H9 (cell line): Measurements from ENCODE around the gene JADE2. TPM values are rescaled to one million over a fixed set of nuclear protein-coding genes. Genes with fewer than 3 reads are reported as not detected.

ENCODE experiments used
- DNase-seq: peaks from one replicate; pipeline ENCODE4 v3.0.0-alpha.2; 2017
- H2AFZ ChIP-seq: one replicate; pipeline ENCODE4 v1.6.1; 2013; ENCODE audit warnings: mild to moderate bottlenecking, low read length, control low read depth, moderate library complexity
- H2AK5ac ChIP-seq: 2 replicates; pipeline ENCODE4 v1.6.1; 2013; ENCODE audit warnings: low read length, control low read depth, mixed read lengths; ENCODE audit not compliant: insufficient read length
- H2BK120ac ChIP-seq: one replicate; pipeline ENCODE4 v1.6.1; 2013; ENCODE audit warnings: low read depth, mild to moderate bottlenecking, low read length, control low read depth, inconsistent platforms; ENCODE audit not compliant: poor library complexity, severe bottlenecking
- H2BK12ac ChIP-seq: 2 replicates; pipeline ENCODE4 v1.6.1; 2013; ENCODE audit warnings: low read length, control low read depth, mixed read lengths, low read depth; ENCODE audit not compliant: insufficient read length
- H2BK15ac ChIP-seq: 2 replicates; pipeline ENCODE4 v1.6.1; 2013; ENCODE audit warnings: low read depth, low read length, control low read depth
- H2BK20ac ChIP-seq: one replicate; pipeline ENCODE4 v1.6.1; 2013; ENCODE audit warnings: low read depth, mild to moderate bottlenecking, low read length, control low read depth, inconsistent platforms; ENCODE audit not compliant: poor library complexity, severe bottlenecking
- H2BK5ac ChIP-seq: 2 replicates; pipeline ENCODE4 v1.6.1; 2013; ENCODE audit warnings: low read length, control low read depth, mixed read lengths; ENCODE audit not compliant: insufficient read length
- H3K14ac ChIP-seq: 2 replicates; pipeline ENCODE4 v1.6.1; 2013; ENCODE audit warnings: low read length, control low read depth; ENCODE audit not compliant: insufficient read depth
- H3K18ac ChIP-seq: 2 replicates; pipeline ENCODE4 v1.6.1; 2013; ENCODE audit warnings: low read depth, mild to moderate bottlenecking, mixed read lengths, low read length, control low read depth; ENCODE audit not compliant: insufficient read length
- H3K23ac ChIP-seq: 2 replicates; pipeline ENCODE4 v1.6.1; 2013; ENCODE audit warnings: low read length, control low read depth, mixed read lengths, low read depth; ENCODE audit not compliant: insufficient read length
- H3K23me2 ChIP-seq: 2 replicates; pipeline ENCODE4 v1.6.1; 2013; ENCODE audit warnings: low read depth, mild to moderate bottlenecking, mixed read lengths, low read length, control low read depth; ENCODE audit not compliant: insufficient read length, poor library complexity, severe bottlenecking
- H3K27ac ChIP-seq: 2 replicates; pipeline ENCODE4 v1.5.1; 2013; ENCODE audit warnings: low read length, control low read depth, mixed read lengths, low read depth; ENCODE audit not compliant: insufficient read length
- H3K27me3 ChIP-seq: 2 replicates; pipeline ENCODE4 v1.6.1; 2013; ENCODE audit warnings: low read length, control low read depth, inconsistent platforms; ENCODE audit not compliant: insufficient read depth
- H3K4ac ChIP-seq: 2 replicates; pipeline ENCODE4 v1.6.1; 2013; ENCODE audit warnings: low read depth, mild to moderate bottlenecking, control low read depth, inconsistent platforms, low read length, moderate library complexity
- H3K4me1 ChIP-seq: 2 replicates; pipeline ENCODE4 v1.6.1; 2013; ENCODE audit warnings: low read length, control low read depth, inconsistent platforms; ENCODE audit not compliant: insufficient read depth
- H3K4me2 ChIP-seq: 2 replicates; pipeline ENCODE4 v1.6.1; 2013; ENCODE audit warnings: low read length, control low read depth, mixed read lengths; ENCODE audit not compliant: insufficient read length, insufficient read depth
- H3K56ac ChIP-seq: 2 replicates; pipeline ENCODE4 v1.6.1; 2013; ENCODE audit warnings: low read depth, mild to moderate bottlenecking, mixed read lengths, low read length, control low read depth; ENCODE audit not compliant: insufficient read length
- H3K79me1 ChIP-seq: 2 replicates; pipeline ENCODE4 v1.6.1; 2013; ENCODE audit warnings: low read depth, mild to moderate bottlenecking, moderate library complexity, low read length, control low read depth, inconsistent platforms; ENCODE audit not compliant: insufficient read depth, poor library complexity, severe bottlenecking
- H3K79me2 ChIP-seq: 2 replicates; pipeline ENCODE4 v1.6.1; 2013; ENCODE audit warnings: low read length, control low read depth, inconsistent platforms; ENCODE audit not compliant: insufficient read depth
- H3K9ac ChIP-seq: 2 replicates; pipeline ENCODE4 v1.6.1; 2013; ENCODE audit warnings: low read length, control low read depth, mixed read lengths; ENCODE audit not compliant: insufficient read length; ENCODE audit errors: extremely low read depth
- H3K9me3 ChIP-seq: one replicate; pipeline ENCODE4 v1.6.1; 2013; ENCODE audit warnings: low read depth, low read length, inconsistent platforms; ENCODE audit not compliant: control insufficient read depth
- H3T11ph ChIP-seq: one replicate; pipeline ENCODE4 v1.6.1; 2013; ENCODE audit warnings: mild to moderate bottlenecking, low read length, control low read depth, inconsistent platforms
- H4K20me1 ChIP-seq: one replicate; pipeline ENCODE4 v1.6.1; 2013; ENCODE audit not compliant: control insufficient read depth, insufficient read length, insufficient read depth
- H4K5ac ChIP-seq: 2 replicates; pipeline ENCODE4 v1.6.1; 2013; ENCODE audit warnings: low read depth, mild to moderate bottlenecking, mixed read lengths, low read length, control low read depth; ENCODE audit not compliant: insufficient read length
- H4K8ac ChIP-seq: replicated peaks from 2 replicates; pipeline ENCODE4 v1.6.1; 2013; ENCODE audit warnings: low read length, control low read depth, mixed read lengths, low read depth; ENCODE audit not compliant: insufficient read length
- H4K91ac ChIP-seq: 2 replicates; pipeline ENCODE4 v1.6.1; 2013; ENCODE audit warnings: low read depth, mild to moderate bottlenecking, moderate library complexity, mixed read lengths, low read length, control low read depth; ENCODE audit not compliant: insufficient read length
- H3K27ac Mint-ChIP-seq, 3 experiments: 2 replicates in 2 of 3; 3 replicates in 1 of 3; pipeline ENCODE4 v1.8.0; 2020 to 2021; ENCODE audit warnings: mixed read lengths in 3 of 3, mild to moderate bottlenecking in 1 of 3, moderate library complexity in 1 of 3
- H3K27me3 Mint-ChIP-seq: 2 replicates; pipeline ENCODE4 v1.8.0; 2021; ENCODE audit warnings: low read depth, mild to moderate bottlenecking, moderate library complexity, mixed read lengths
- H3K36me3 Mint-ChIP-seq, 3 experiments: 2 replicates in 2 of 3; 3 replicates in 1 of 3; pipeline ENCODE4 v1.8.0; 2020 to 2021; ENCODE audit warnings: low read depth in 3 of 3, mixed read lengths in 3 of 3; ENCODE audit not compliant: insufficient read depth in 1 of 3
- H3K4me1 Mint-ChIP-seq, 2 experiments: 2 replicates each; pipeline ENCODE4 v1.8.0; 2020; ENCODE audit warnings: mixed read lengths in 2 of 2
- H3K4me3 Mint-ChIP-seq, 2 experiments: 2 replicates in 1 of 2; 3 replicates in 1 of 2; pipeline ENCODE4 v1.8.0; 2020 to 2021; ENCODE audit warnings: mild to moderate bottlenecking in 2 of 2, mixed read lengths in 2 of 2, moderate library complexity in 1 of 2
- H3K9me3 Mint-ChIP-seq, 2 experiments: 2 replicates in 1 of 2; 3 replicates in 1 of 2; pipeline ENCODE4 v1.8.0; 2020; ENCODE audit warnings: mild to moderate bottlenecking in 2 of 2, mixed read lengths in 2 of 2, moderate library complexity in 1 of 2
- WGBS: extraction: QIAGEN DNeasy Blood & Tissue Kit; methylation state at CpG from one replicate; pipeline ENCODE4 v1.1.7; 2013; ENCODE audit warnings: missing lambda C conversion rate, low lambda C conversion rate, mixed read lengths; ENCODE audit not compliant: insufficient read length; ENCODE audit errors: extremely low coverage; 5-methylcytosine and 5-hydroxymethylcytosine counted together
- total RNA-seq: library from RNA; stranded (reverse); gene quantifications from 2 replicates; pipeline ENCODE4 v1.2.1, GENCODE V29; 2021
- TF ChIP-seq, protein P1 (sequence below): fragments of 200-600 bp; sonication (generic); conservative IDR thresholded peaks from 3 replicates; pipeline ENCODE4 v1.8.0; 2021; ENCODE audit warnings: antibody characterized with exemption, mild to moderate bottlenecking

JADE2 gene
- total RNA-seq, 1 experiment from 2014 or later, result 99.7 TPM

DNA sequence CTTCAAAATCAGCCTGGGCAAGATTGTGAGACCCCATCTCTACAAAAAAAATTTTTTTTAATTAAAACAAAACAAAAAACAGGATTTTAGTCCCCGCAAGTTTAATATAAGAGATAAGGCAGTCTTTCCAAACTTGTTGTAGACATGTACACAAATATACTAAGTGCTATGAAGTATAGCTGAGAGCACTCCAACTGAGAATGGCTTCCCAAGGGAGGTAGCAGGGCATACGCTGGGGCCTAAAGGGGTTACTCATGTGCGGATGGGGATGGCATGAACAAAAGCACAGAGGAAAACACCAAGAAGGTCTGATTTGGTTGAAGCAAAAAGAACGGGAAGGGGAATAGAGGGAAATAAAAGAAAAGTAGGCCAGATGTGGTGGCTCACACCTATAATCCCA is 86.0 kb downstream of the JADE2 start:
- no peaks in the 10 kb centered on the region for H3K79me1 ChIP-seq
- no CpG with 5 or more reads among the region's 4 CpGs for WGBS
- H2AFZ ChIP-seq, result no peak overlapping the region
- H3K27me3 Mint-ChIP-seq, result no peaks in the 10 kb centered on the region
- no peak overlapping the region for H3K18ac ChIP-seq
- no peaks in the 10 kb centered on the region for H3K23me2 ChIP-seq
- H3K4me3 Mint-ChIP-seq, result no peak overlapping the region
- no peak overlapping the region for H3K27ac ChIP-seq
- H3K79me2 ChIP-seq, result no peaks in the 10 kb centered on the region
- H3K9ac ChIP-seq, result no peak overlapping the region
- no peaks in the 10 kb centered on the region for H3K9me3 ChIP-seq
- H4K91ac ChIP-seq, result no peak overlapping the region
- H4K8ac ChIP-seq, result no peak overlapping the region
- no peak for DNase-seq
- no peak overlapping the region for H2BK5ac ChIP-seq
- peaks cover 5 to 55% (median 33%) of the 10 kb centered on the region in 3 experiments; a peak in 6 of 7 replicates for H3K36me3 Mint-ChIP-seq
- no peak overlapping the region for H3K4ac ChIP-seq
- no peak overlapping the region for H3K14ac ChIP-seq
- H4K5ac ChIP-seq, result no peak overlapping the region
- 0 out of 2 replicates have a peak, but pooled peaks cover 3% of the 10 kb centered on the region for H3K4me1 ChIP-seq
- H3K4me1 Mint-ChIP-seq, result peaks cover 13 to 14% of the 10 kb centered on the region in 2 experiments
- no peak overlapping the region for H2AK5ac ChIP-seq
- no peaks in the 10 kb centered on the region for H3K27me3 ChIP-seq
- H2BK120ac ChIP-seq, result no peak overlapping the region
- no peaks in the 10 kb centered on the region for H3K9me3 Mint-ChIP-seq
- no peak overlapping the region for H3K4me2 ChIP-seq
- TF ChIP-seq, protein P1, sequence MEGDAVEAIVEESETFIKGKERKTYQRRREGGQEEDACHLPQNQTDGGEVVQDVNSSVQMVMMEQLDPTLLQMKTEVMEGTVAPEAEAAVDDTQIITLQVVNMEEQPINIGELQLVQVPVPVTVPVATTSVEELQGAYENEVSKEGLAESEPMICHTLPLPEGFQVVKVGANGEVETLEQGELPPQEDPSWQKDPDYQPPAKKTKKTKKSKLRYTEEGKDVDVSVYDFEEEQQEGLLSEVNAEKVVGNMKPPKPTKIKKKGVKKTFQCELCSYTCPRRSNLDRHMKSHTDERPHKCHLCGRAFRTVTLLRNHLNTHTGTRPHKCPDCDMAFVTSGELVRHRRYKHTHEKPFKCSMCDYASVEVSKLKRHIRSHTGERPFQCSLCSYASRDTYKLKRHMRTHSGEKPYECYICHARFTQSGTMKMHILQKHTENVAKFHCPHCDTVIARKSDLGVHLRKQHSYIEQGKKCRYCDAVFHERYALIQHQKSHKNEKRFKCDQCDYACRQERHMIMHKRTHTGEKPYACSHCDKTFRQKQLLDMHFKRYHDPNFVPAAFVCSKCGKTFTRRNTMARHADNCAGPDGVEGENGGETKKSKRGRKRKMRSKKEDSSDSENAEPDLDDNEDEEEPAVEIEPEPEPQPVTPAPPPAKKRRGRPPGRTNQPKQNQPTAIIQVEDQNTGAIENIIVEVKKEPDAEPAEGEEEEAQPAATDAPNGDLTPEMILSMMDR, result no peak
- H2BK12ac ChIP-seq, result no peak overlapping the region
- H2BK20ac ChIP-seq, result no peak overlapping the region
- H3K27ac Mint-ChIP-seq, result peak overlapping the region in 1 of 3 experiments; percentile 25; a peak in 3 of 7 replicates
- H4K20me1 ChIP-seq, result no peaks in the 10 kb centered on the region
- no peak overlapping the region for H3T11ph ChIP-seq
- no peak overlapping the region for H2BK15ac ChIP-seq
- H3K56ac ChIP-seq, result no peak overlapping the region
- no peak overlapping the region for H3K23ac ChIP-seq
